Activated B cell treated with CpG ODN at 0.5 μM for 24 hours (primary cell): ENCODE results near the gene SLC30A7. TPM values are rescaled to one million over a fixed set of nuclear protein-coding genes. Genes with fewer than 3 reads are reported as not detected.
A peak's percentile ranks its signal among the peaks of the same experiment; 100 is the strongest.
"Not testable (repeated sequence)": the region's sequence is repeated elsewhere in the genome, so short reads cannot be mapped to it uniquely, and the experiment has no call there.

Source experiments
- ATAC-seq: fragments of 200-7000 bp; cut with Tn5 transposase; one replicate; pipeline ENCODE4 v1.10.0; 2021; ENCODE audit warnings: low read depth, mild to moderate bottlenecking, moderate library complexity
- CTCF ChIA-PET: fragments of 350-600 bp; sonication (Branson Sonifier 250); formaldehyde crosslinking; loops from one replicate; lab custom pipeline; 2021; ENCODE audit warnings: antibody characterized with exemption; lab: Charles Lee
- POLR2A ChIA-PET: fragments of 350-600 bp; sonication (Branson Sonifier 250); formaldehyde crosslinking; loops from one replicate; lab custom pipeline; 2021; ENCODE audit warnings: antibody characterized with exemption; lab: Charles Lee
- DNase-seq: peaks from one replicate; pipeline ENCODE4 v3.0.0; 2022
- H3K27ac Mint-ChIP-seq: one replicate; pipeline ENCODE4 v1.8.0; 2020; ENCODE audit warnings: mixed read lengths
- H3K27me3 Mint-ChIP-seq: one replicate; pipeline ENCODE4 v1.8.0; 2021; ENCODE audit warnings: mixed read lengths
- H3K36me3 Mint-ChIP-seq: one replicate; pipeline ENCODE4 v1.8.0; 2021; ENCODE audit warnings: low read depth, mixed read lengths
- H3K4me1 Mint-ChIP-seq: one replicate; pipeline ENCODE4 v1.8.0; 2021; ENCODE audit warnings: mixed read lengths
- H3K4me3 Mint-ChIP-seq: one replicate; pipeline ENCODE4 v1.8.0; 2020; ENCODE audit warnings: mild to moderate bottlenecking, mixed read lengths
- H3K9me3 Mint-ChIP-seq: one replicate; pipeline ENCODE4 v1.8.0; 2020; ENCODE audit warnings: mixed read lengths
- intact Hi-C: fragments of 100-400 bp; cut with micrococcal nuclease; formaldehyde crosslinking; loops from one replicate; pipeline ENCODE4 v1.15.1; 2024
- total RNA-seq: library from RNA; stranded (reverse); gene quantifications from 2 replicates; pipeline ENCODE4 v1.2.3, GENCODE V29; 2022
- TF ChIP-seq, protein P1 (sequence below): fragments of 200-600 bp; IDR thresholded peaks from one replicate; pipeline ENCODE4 v1.8.0; 2022; ENCODE audit warnings: antibody characterized with exemption, mild to moderate bottlenecking

The SLC30A7 gene
- total RNA-seq, 1 donor from 2014 or later, result 25.7 TPM

DNA sequence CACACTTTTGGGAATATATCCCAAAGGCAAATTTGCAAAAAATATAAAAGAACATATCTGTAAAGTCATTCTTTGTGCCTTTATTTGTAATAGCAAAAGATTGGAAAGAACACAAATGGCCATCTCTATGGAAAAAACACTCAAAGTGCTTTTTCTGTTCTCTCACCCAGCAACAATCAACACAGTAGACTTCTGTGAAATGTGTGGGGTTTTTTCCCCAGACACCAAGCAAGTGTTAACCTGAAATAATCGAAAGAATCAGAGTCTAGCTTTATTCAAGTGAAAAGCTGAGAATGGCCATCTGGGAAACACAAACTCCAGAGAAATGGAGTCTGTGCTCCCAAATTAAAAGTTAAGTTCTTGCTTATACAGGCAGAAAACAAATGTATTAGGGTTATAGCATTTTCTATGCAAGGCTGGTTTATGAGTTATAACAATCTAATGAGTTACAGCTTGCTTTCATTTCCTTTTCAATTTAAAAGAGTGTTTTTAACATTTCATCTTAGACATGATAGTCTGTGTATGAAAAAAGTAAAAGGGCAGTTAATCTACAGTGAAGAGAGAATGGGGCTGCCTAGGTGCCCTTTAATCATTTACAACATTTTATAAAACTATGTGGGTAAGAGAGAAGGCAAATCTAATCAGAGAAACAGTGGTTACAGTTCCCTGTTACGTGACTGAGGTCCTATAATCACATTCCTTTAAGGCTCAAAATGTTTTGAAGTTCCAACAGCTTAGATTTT lies 46.6 kb downstream of the SLC30A7 start:
- Mint-ChIP-seq H3K4me1 (peaks cover 44% of the 10 kb centered on the region), H3K9me3 (peaks cover 12% of the 10 kb centered on the region), H3K27ac (peak overlapping the region; percentile 68), H3K27me3 (no peaks in the 10 kb centered on the region), H3K4me3 (no peak overlapping the region), H3K36me3 (peaks cover 72% of the 10 kb centered on the region)
- ChIA-PET CTCF (interaction anchor here (1.2 kb wide), 1 partner anchor 296 kb away, joined by 3 read pairs; no protein-coding TSS in a partner anchor), POLR2A (no interaction called here)
- intact Hi-C loops, result no loop called here
- no peak for ATAC-seq
- TF ChIP-seq, protein P1, sequence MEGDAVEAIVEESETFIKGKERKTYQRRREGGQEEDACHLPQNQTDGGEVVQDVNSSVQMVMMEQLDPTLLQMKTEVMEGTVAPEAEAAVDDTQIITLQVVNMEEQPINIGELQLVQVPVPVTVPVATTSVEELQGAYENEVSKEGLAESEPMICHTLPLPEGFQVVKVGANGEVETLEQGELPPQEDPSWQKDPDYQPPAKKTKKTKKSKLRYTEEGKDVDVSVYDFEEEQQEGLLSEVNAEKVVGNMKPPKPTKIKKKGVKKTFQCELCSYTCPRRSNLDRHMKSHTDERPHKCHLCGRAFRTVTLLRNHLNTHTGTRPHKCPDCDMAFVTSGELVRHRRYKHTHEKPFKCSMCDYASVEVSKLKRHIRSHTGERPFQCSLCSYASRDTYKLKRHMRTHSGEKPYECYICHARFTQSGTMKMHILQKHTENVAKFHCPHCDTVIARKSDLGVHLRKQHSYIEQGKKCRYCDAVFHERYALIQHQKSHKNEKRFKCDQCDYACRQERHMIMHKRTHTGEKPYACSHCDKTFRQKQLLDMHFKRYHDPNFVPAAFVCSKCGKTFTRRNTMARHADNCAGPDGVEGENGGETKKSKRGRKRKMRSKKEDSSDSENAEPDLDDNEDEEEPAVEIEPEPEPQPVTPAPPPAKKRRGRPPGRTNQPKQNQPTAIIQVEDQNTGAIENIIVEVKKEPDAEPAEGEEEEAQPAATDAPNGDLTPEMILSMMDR, result no peak
- DNase-seq, result no peak

DNA sequence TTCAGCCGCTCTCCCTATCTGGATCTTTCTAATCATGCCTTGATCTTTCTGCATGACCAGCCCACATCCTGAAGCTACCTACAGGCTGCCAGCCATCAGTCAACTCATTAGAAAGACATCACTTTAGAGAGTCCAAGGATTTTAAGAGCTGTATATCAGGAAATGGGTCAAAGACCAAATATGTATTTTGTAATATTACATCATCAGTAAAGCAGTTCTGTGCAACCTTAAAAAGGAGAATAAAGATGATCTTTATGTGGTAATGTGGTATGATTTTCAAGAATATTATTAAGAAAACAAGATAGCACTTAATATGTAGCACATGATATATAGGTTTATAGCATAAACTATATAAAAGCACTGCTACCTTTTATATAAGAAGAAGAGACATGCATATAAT lies 47.6 kb downstream of the SLC30A7 start:
- Mint-ChIP-seq H3K27me3 (no peaks in the 10 kb centered on the region), H3K9me3 (peaks cover 14% of the 10 kb centered on the region), H3K4me3 (no peak overlapping the region), H3K27ac (no peak overlapping the region), H3K4me1 (peaks cover 53% of the 10 kb centered on the region), H3K36me3 (peaks cover 71% of the 10 kb centered on the region)
- ChIA-PET CTCF (no interaction called here), POLR2A (no interaction called here)
- intact Hi-C loops, result no loop called here
- DNase-seq, result no peak
- ATAC-seq, result no peak
- TF ChIP-seq, protein P1, result no peak

DNA sequence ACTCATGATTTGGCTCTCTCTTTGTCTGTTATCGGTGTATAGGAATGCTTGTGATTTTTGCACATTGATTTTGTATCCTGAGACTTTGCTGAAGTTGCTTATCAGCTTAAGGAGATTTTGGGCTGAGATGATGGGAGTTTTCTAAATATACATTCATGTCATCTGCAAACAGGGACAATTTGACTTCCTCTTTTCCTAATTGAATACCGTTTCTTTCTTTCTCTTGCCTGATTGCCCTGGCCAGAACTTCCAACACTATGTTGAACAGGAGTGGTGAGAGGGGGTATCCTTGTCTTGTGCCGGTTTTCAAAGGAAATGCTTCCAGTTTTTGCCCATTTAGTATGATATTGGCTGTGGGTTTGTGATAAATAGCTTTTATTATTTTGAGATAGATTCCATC lies 50.2 kb downstream of the SLC30A7 start:
- DNase-seq, H3K4me3 Mint-ChIP-seq, H3K27ac Mint-ChIP-seq, H3K27me3 Mint-ChIP-seq, intact Hi-C loops, ATAC-seq, POLR2A ChIA-PET, CTCF ChIA-PET: not testable (repeated sequence)
- H3K9me3 Mint-ChIP-seq, result peaks cover 16% of the 10 kb centered on the region
- peaks cover 70% of the 10 kb centered on the region for H3K36me3 Mint-ChIP-seq
- peaks cover 74% of the 10 kb centered on the region for H3K4me1 Mint-ChIP-seq

DNA sequence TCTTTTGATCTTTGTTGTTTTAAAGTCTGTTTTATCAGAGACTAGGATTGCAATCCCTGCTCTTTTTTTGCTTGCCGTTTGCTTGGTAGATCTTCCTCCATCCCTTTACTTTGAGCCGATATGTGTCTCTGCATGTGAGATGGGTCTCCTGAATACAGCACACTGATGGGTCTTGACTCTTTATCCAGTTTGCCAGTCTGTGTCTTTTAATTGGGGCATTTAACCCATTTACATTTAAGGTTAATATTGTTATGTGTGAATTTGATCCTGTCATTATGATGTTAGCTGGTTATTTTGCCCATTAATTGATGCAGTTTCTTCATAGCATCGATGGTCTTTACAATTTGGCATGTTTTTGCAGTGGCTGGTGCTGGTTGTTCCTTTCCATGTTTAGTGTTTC lies 51.9 kb downstream of the SLC30A7 start:
- H3K9me3 Mint-ChIP-seq, result peaks cover 19% of the 10 kb centered on the region

DNA sequence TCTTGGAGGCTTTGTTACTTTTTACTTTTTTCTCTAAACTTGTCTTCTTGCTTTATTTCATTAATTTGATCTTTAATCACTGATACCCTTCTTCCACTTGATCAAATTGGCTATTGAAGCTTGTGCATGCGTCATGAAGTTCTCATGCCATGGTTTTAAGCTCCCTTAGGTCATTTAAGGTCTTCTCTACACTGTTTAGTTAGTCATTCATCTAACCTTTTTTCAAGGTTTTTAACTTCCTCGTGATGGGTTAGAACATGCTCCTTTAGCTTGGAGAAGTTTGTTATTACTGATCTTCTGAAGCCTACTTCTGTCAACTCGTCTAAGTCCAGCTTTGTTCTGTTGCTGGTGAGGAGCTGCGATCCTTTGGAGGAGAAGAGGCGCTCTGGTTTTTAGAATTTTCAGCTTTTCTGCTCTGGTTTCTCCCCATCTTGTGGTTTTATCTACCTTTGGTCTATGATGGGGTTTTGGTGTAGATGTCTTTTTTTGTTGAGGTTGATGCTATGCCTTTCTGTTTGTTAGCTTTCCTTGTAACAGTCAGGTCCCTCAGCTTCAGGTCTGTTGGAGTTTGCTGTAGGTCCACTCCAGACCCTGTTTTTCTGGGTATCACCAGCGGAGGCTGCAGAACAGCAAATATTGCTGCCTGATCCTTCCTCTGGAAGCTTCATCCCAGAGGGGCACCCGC lies 53.0 kb downstream of the SLC30A7 start:
- ATAC-seq, intact Hi-C loops, H3K27me3 Mint-ChIP-seq, DNase-seq: not testable (repeated sequence)
- peak overlapping the region; percentile 83 for H3K27ac Mint-ChIP-seq
- H3K4me3 Mint-ChIP-seq, result peak overlapping the region; percentile 35
- H3K4me1 Mint-ChIP-seq, result peaks cover 67% of the 10 kb centered on the region
- CTCF ChIA-PET, result interaction anchor here (0.7 to 2.4 kb wide), 4 partner anchors 25 to 340 kb away, joined by 3 to 8 read pairs (median 4); no protein-coding TSS in a partner anchor
- H3K36me3 Mint-ChIP-seq, result peaks cover 65% of the 10 kb centered on the region
- POLR2A ChIA-PET, result interaction anchor here (1.5 to 2.1 kb wide), 2 partner anchors 230 to 287 kb away, joined by 4 to 9 read pairs; no protein-coding TSS in a partner anchor
- H3K9me3 Mint-ChIP-seq, result peaks cover 22% of the 10 kb centered on the region

More for the DNA sequence above, 51.9 kb downstream of the SLC30A7 start:
- ATAC-seq, intact Hi-C loops, H3K4me3 Mint-ChIP-seq, DNase-seq, CTCF ChIA-PET, H3K27ac Mint-ChIP-seq, POLR2A ChIA-PET, H3K27me3 Mint-ChIP-seq: not testable (repeated sequence)
- Mint-ChIP-seq H3K4me1 (peaks cover 69% of the 10 kb centered on the region), H3K36me3 (peaks cover 70% of the 10 kb centered on the region)

DNA sequence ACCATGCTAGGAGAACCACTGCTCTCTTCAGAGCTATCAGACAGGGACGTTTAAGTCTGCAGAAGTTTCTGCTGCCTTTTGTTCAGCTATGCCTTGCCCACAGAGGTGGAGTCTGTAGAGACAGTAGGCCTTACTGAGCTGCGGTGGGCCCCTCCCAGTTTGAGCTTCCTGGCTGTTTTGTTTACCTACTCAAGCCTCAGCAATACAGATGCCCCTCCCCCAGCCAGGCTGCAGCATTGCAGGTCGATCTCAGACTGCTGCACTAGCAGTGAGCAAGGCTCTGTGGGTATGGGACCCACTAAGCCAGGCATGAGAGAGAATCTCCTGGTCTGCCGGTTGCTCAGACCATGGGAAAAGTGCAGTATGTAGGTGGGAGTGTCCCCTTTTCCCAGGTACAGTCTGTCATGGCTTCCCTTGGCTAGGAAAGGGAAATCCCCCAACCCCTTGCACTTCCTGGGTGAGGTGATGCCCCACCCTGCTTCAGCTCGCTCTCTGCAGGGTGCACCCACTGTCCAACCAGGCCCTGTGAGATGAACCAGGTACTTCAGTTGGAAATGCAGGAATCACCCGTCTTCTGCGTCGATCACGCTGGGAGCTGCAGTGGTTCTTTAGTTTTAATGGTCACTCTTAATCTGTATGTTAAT lies 53.7 kb downstream of the SLC30A7 start:
- peak overlapping the region; percentile 83 for H3K27ac Mint-ChIP-seq
- peaks cover 22% of the 10 kb centered on the region for H3K9me3 Mint-ChIP-seq
- POLR2A ChIA-PET, result interaction anchor here (1.5 to 2.1 kb wide), 2 partner anchors 229 to 286 kb away, joined by 4 to 9 read pairs; no protein-coding TSS in a partner anchor
- intact Hi-C loops, H3K27me3 Mint-ChIP-seq: not testable (repeated sequence)
- peak; percentile 27 for DNase-seq
- H3K36me3 Mint-ChIP-seq, result peaks cover 63% of the 10 kb centered on the region
- H3K4me1 Mint-ChIP-seq, result peaks cover 67% of the 10 kb centered on the region
- peak; percentile 93 for ATAC-seq
- CTCF ChIA-PET, result interaction anchor here (0.9 to 2.4 kb wide), 3 partner anchors 176 to 339 kb away, joined by 3 to 8 read pairs (median 5); no protein-coding TSS in a partner anchor
- H3K4me3 Mint-ChIP-seq, result peak overlapping the region; percentile 50
